ENCODE data around the gene SAMD14.
A peak's percentile ranks its signal among the peaks of the same experiment; 100 is the strongest.

Gene SAMD14

DNA sequence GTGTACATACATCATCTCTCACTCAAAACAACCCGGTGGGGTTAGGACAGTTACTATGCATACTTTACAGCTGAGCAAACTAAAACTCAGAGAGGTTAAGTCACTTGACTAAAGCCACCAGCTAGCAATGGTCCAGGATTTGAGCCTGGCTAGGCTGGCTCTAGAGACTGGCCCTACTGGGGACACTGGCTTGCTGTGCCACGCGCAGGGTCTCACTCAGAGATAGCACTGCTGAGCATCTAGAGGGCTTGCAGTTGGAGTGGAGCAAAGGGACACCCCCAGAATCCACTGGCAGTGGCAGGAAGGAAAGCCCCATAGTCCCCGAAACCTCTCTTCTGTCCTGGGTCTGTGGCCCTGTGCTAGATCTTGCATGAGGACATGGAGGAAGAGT is 11.1 kb downstream of the SAMD14 start:
- H3K4me1 ChIP-seq (ENCODE audit: control insufficient read depth, insufficient read depth, low read depth, low read length), result peaks cover 40% of the 10 kb centered on the region
- H2BK5ac ChIP-seq (ENCODE audit: low read depth, low read length, poor library complexity, severe bottlenecking), result no peak overlapping the region
- no peak overlapping the region for H3K14ac ChIP-seq (ENCODE audit: low read length in 2 of 2)
- no peak overlapping the region for H2BK12ac ChIP-seq (ENCODE audit: low read length in 2 of 2)
- no peaks in the 10 kb centered on the region for H3K9me3 ChIP-seq (ENCODE audit: control insufficient read depth, low read length)
- no peak overlapping the region for H3K4me3 ChIP-seq (ENCODE audit: insufficient read depth in 1 of 2, low read depth in 1 of 2, low read length in 2 of 2)
- H3K23ac ChIP-seq (ENCODE audit: low read length in 2 of 2), result no peak overlapping the region
- WGBS, result 86% methylated on average over 4 of the region's 4 CpGs
- DNase-seq, result no peak
- H2BK15ac ChIP-seq (ENCODE audit: low read depth, poor library complexity, severe bottlenecking), result no peak overlapping the region
- H3K27me3 ChIP-seq (ENCODE audit: control insufficient read depth in 1 of 2, insufficient read depth in 1 of 2, low read length in 2 of 2), result peaks cover 0 to 34% of the 10 kb centered on the region in 2 experiments
- peaks cover 18% of the 10 kb centered on the region for H3K79me1 ChIP-seq (replicated peaks; ENCODE audit: low read length, poor library complexity, severe bottlenecking)
- no peak overlapping the region for H3K18ac ChIP-seq (ENCODE audit: low read depth in 1 of 2, low read length in 2 of 2)
- H2BK120ac ChIP-seq (ENCODE audit: low read depth, low read length), result no peak overlapping the region
- H2AFZ ChIP-seq (ENCODE audit: low read depth, low read length), result no peak overlapping the region
- H3K9ac ChIP-seq (ENCODE audit: low read length), result no peak overlapping the region
- H3K27ac ChIP-seq (ENCODE audit: low read length, poor library complexity, severe bottlenecking), result no peak overlapping the region
- no peak overlapping the region for H4K8ac ChIP-seq (ENCODE audit: low read length)
- no peak overlapping the region for H4K91ac ChIP-seq (ENCODE audit: low read length)
- H3K4me2 ChIP-seq (ENCODE audit: low read length, poor library complexity, severe bottlenecking), result no peak overlapping the region
- no peak overlapping the region for H3K4ac ChIP-seq (ENCODE audit: low read depth in 1 of 2, low read length in 2 of 2)
- H2AK5ac ChIP-seq (ENCODE audit: low read length, severe bottlenecking), result no peak overlapping the region
- H3K36me3 ChIP-seq (ENCODE audit: control insufficient read depth in 1 of 2, insufficient read depth in 2 of 2, low read depth in 1 of 2, low read length in 2 of 2), result peaks cover 0 to 61% of the 10 kb centered on the region in 2 experiments

DNA sequence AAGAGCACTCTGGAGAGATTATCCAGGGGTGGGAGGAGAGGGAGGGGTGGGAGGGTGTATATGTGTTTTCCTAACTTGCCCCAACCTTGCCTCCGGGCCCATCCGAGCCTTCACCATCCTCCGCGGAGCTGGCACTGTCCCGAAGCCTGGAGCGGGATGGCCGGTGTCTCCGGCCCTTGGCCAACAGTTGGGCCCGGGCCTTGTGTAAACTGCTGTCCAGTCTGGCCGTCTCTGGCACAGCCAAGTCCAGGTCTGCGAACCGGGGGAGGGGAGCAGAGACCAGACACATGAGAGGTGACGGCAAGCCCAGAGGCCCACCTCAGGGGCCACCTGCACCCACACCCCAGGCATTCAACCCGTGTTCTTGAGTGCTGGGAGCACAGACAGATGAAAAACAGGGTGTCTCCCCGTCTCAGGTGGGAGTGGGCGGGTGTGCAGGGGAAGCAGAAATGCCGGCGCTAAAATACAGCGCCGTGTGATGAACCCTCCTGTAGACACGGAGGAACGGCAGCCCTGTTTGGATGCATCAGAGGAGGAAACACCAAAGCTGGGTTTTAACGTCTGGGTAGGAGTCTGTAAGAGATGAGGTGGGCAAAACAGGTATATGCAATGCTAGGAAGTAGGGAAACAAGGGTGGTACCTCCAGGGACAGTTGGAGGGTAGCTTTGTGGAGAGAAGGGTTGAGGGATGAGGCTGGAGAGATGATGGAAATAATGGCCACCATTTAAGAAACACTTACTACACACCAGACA is 11.7 kb downstream of the SAMD14 start:
- Histone ChIP-seq H4K8ac (ENCODE audit: low read length) (peak overlapping the region; percentile 21), H2BK120ac (ENCODE audit: low read depth, low read length) (no peak overlapping the region), H3K23ac (ENCODE audit: low read length in 2 of 2) (no peak overlapping the region), H3K18ac (ENCODE audit: low read depth in 1 of 2, low read length in 2 of 2) (no peak overlapping the region), H2AK5ac (ENCODE audit: low read length, severe bottlenecking) (no peak overlapping the region), H3K27me3 (ENCODE audit: control insufficient read depth in 1 of 2, insufficient read depth in 1 of 2, low read length in 2 of 2) (peaks cover 0 to 36% of the 10 kb centered on the region in 2 experiments), H2AFZ (ENCODE audit: low read depth, low read length) (no peak overlapping the region), H3K27ac (ENCODE audit: low read length, poor library complexity, severe bottlenecking) (no peak overlapping the region), H3K4me2 (ENCODE audit: low read length, poor library complexity, severe bottlenecking) (no peak overlapping the region), H2BK15ac (ENCODE audit: low read depth, poor library complexity, severe bottlenecking) (no peak overlapping the region), H3K14ac (ENCODE audit: low read length in 2 of 2) (no peak overlapping the region), H3K4me1 (ENCODE audit: control insufficient read depth, insufficient read depth, low read depth, low read length) (peaks cover 38% of the 10 kb centered on the region), H3K9ac (ENCODE audit: low read length) (no peak overlapping the region), H3K4ac (ENCODE audit: low read depth in 1 of 2, low read length in 2 of 2) (no peak overlapping the region), H2BK5ac (ENCODE audit: low read depth, low read length, poor library complexity, severe bottlenecking) (no peak overlapping the region), H4K91ac (ENCODE audit: low read length) (no peak overlapping the region), H3K4me3 (ENCODE audit: insufficient read depth in 1 of 2, low read depth in 1 of 2, low read length in 2 of 2) (no peak overlapping the region), H3K9me3 (ENCODE audit: control insufficient read depth, low read length) (no peaks in the 10 kb centered on the region), H3K36me3 (ENCODE audit: control insufficient read depth in 1 of 2, insufficient read depth in 2 of 2, low read depth in 1 of 2, low read length in 2 of 2) (peaks cover 0 to 67% of the 10 kb centered on the region in 2 experiments), H3K79me1 (replicated peaks; ENCODE audit: low read length, poor library complexity, severe bottlenecking) (peaks cover 18% of the 10 kb centered on the region), H2BK12ac (ENCODE audit: low read length in 2 of 2) (no peak overlapping the region)
- 94% methylated on average over 22 of the region's 23 CpGs for WGBS
- no peak for DNase-seq

DNA sequence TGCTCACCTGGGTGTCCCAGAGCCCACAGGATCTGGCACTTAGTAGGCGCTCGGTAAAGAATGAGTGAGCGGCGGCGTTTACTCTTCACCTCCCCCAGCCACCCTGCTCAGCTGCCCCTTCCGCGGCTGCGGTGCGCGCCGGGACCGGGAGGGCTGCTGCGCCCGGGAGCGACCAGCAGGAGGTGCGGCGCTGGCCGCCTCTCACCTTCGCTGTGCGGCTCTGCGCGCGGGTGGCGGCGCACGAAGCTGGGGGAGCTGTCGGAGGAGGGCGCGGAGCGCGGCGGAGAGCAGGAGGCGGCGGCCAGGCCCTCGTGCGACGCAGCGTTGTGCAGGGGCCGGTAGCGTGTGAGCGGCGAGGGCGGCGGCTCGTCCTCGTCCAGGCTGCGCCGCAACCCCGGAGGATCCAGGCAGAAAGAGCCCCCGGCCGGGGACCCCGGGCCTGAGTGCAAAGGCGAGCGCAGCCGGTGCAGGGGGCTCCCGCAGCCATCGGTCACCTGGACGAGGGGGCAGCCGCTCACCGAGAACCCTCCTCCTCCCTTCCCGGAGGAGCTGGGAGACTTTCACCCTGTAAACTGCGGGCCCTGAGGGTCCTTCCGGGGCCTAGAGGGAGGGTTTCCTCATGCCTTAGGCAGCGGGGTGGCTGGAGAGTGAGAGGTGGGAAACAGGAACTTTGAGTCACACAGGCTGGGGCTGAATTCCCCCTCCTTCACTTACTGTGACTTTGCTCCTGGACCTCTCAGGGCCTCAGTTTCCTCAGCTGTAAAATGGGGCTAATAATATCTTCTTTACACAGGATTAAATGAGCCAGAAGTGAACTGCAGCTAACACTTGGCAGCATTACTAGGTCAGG is 12.5 kb downstream of the SAMD14 start:
- Histone ChIP-seq H2BK15ac (ENCODE audit: low read depth, poor library complexity, severe bottlenecking) (peak overlapping the region; percentile 55), H3K18ac (ENCODE audit: low read depth in 1 of 2, low read length in 2 of 2) (peak overlapping the region; percentile 41), H3K23ac (ENCODE audit: low read length in 2 of 2) (no peak overlapping the region), H3K4ac (ENCODE audit: low read depth in 1 of 2, low read length in 2 of 2) (peak overlapping the region in 1 of 2 experiments; percentile 16), H3K36me3 (ENCODE audit: control insufficient read depth in 1 of 2, insufficient read depth in 2 of 2, low read depth in 1 of 2, low read length in 2 of 2) (peaks cover 0 to 71% of the 10 kb centered on the region in 2 experiments), H2BK120ac (ENCODE audit: low read depth, low read length) (no peak overlapping the region), H3K4me1 (ENCODE audit: control insufficient read depth, insufficient read depth, low read depth, low read length) (peaks cover 34% of the 10 kb centered on the region), H3K4me3 (ENCODE audit: insufficient read depth in 1 of 2, low read depth in 1 of 2, low read length in 2 of 2) (peak overlapping the region; percentile 16 to 31), H2AK5ac (ENCODE audit: low read length, severe bottlenecking) (peak overlapping the region; percentile 37), H3K9me3 (ENCODE audit: control insufficient read depth, low read length) (no peaks in the 10 kb centered on the region), H4K8ac (ENCODE audit: low read length) (peak overlapping the region; percentile 65), H3K9ac (ENCODE audit: low read length) (peak overlapping the region; percentile 46), H3K79me1 (replicated peaks; ENCODE audit: low read length, poor library complexity, severe bottlenecking) (peaks cover 11% of the 10 kb centered on the region), H3K27ac (ENCODE audit: low read length, poor library complexity, severe bottlenecking) (no peak overlapping the region), H2BK12ac (ENCODE audit: low read length in 2 of 2) (no peak overlapping the region), H3K27me3 (ENCODE audit: control insufficient read depth in 1 of 2, insufficient read depth in 1 of 2, low read length in 2 of 2) (peaks cover 0 to 35% of the 10 kb centered on the region in 2 experiments), H3K4me2 (ENCODE audit: low read length, poor library complexity, severe bottlenecking) (peak overlapping the region; percentile 63), H2BK5ac (ENCODE audit: low read depth, low read length, poor library complexity, severe bottlenecking) (no peak overlapping the region), H4K91ac (ENCODE audit: low read length) (peak overlapping the region; percentile 40), H3K14ac (ENCODE audit: low read length in 2 of 2) (no peak overlapping the region), H2AFZ (ENCODE audit: low read depth, low read length) (peak overlapping the region; percentile 33)
- WGBS, result 10% methylated on average over 48 of the region's 64 CpGs
- peak; percentile 74 for DNase-seq

DNA sequence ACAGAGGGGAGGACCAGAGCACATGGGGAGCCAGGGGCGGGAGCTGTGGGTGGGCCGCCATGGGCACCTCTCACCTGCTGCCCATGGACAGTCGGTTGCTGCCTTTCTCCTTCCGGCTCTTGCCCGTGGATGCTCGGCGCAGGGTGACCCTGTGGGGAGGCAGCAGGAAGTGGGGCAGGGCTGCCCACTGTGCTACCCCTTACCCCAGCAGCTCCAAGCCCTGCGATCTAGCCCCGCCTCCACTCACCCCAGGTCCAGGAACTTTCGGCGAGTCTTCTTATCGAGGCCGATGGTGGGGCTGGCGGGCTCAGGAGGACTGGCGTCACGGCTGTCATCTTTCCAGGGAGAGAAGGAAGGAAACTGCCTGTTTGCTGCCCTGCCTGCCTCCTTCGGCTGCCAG is 14.2 kb downstream of the SAMD14 start:
- no peak for DNase-seq
- Histone ChIP-seq H3K36me3 (ENCODE audit: control insufficient read depth in 1 of 2, insufficient read depth in 2 of 2, low read depth in 1 of 2, low read length in 2 of 2) (peaks cover 6 to 77% of the 10 kb centered on the region in 2 experiments), H4K8ac (ENCODE audit: low read length) (no peak overlapping the region), H3K4me1 (ENCODE audit: control insufficient read depth, insufficient read depth, low read depth, low read length) (peaks cover 48% of the 10 kb centered on the region), H2BK5ac (ENCODE audit: low read depth, low read length, poor library complexity, severe bottlenecking) (no peak overlapping the region), H3K23ac (ENCODE audit: low read length in 2 of 2) (no peak overlapping the region), H2BK12ac (ENCODE audit: low read length in 2 of 2) (no peak overlapping the region), H3K9me3 (ENCODE audit: control insufficient read depth, low read length) (no peaks in the 10 kb centered on the region), H2BK15ac (ENCODE audit: low read depth, poor library complexity, severe bottlenecking) (no peak overlapping the region), H2AK5ac (ENCODE audit: low read length, severe bottlenecking) (peak overlapping the region; percentile 2), H3K4me2 (ENCODE audit: low read length, poor library complexity, severe bottlenecking) (no peak overlapping the region), H3K18ac (ENCODE audit: low read depth in 1 of 2, low read length in 2 of 2) (no peak overlapping the region), H4K91ac (ENCODE audit: low read length) (no peak overlapping the region), H3K27me3 (ENCODE audit: control insufficient read depth in 1 of 2, insufficient read depth in 1 of 2, low read length in 2 of 2) (peaks cover 0 to 35% of the 10 kb centered on the region in 2 experiments), H2AFZ (ENCODE audit: low read depth, low read length) (no peak overlapping the region), H3K27ac (ENCODE audit: low read length, poor library complexity, severe bottlenecking) (no peak overlapping the region), H3K79me1 (replicated peaks; ENCODE audit: low read length, poor library complexity, severe bottlenecking) (peaks cover 4% of the 10 kb centered on the region), H3K4ac (ENCODE audit: low read depth in 1 of 2, low read length in 2 of 2) (no peak overlapping the region), H3K9ac (ENCODE audit: low read length) (no peak overlapping the region), H2BK120ac (ENCODE audit: low read depth, low read length) (no peak overlapping the region), H3K14ac (ENCODE audit: low read length in 2 of 2) (no peak overlapping the region), H3K4me3 (ENCODE audit: insufficient read depth in 1 of 2, low read depth in 1 of 2, low read length in 2 of 2) (no peak overlapping the region)
- WGBS, result 92% methylated on average over 17 of the region's 17 CpGs

All from mesenchymal stem cell (in vitro differentiated cells and primary cell).